COLO668 (cell line): ENCODE measurements around the gene ASB5.
"Not testable (repeated sequence)": the region's sequence is repeated elsewhere in the genome, so short reads cannot be mapped to it uniquely, and the experiment has no call there.

ENCODE experiments used
- DNase-seq: peaks from one replicate; lab custom pipeline; 2025; ENCODE audit not compliant: unreplicated experiment; lab: John Stamatoyannopoulos, UW

The ASB5 gene

DNA sequence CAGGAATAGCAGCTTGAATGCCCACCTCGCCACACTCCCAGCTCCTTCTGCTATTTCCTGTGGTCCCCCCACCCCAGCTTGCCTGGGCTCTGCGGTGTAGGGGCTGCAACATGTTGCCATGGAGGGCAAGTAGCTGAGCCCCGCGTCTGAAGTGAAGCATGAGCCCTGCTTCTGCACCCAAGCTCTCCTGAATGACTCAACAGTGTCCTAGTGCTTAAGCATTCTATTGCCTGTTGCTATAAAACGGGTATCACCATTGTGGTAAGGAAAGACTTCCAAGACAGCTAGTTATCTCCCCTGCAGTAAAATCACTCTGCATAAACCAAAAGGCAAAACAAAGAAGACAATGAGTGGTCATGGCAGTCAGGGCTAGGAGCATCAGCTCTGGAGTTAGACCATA lies 42.3 kb downstream of the ASB5 start:
- DNase-seq = no peak

DNA sequence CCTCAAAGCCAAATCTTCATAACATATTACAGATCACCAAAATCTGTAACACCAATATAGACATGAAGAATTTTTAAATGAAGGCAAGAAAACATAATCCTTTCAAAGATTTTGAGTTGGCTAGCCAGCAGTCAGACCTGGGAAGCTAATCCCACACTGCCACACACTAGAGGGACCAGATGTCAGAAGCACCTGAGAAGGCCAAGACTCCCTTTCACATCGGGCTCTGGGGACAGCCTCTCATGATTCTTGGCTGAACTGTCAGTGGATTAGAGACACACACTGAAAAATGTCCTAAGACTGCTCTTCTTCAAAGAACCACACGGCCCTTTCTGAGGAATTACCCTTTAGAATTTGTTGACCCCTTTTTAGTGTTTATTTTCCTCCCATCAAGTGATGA lies 45.5 kb downstream of the ASB5 start:
- DNase-seq = no peak

DNA sequence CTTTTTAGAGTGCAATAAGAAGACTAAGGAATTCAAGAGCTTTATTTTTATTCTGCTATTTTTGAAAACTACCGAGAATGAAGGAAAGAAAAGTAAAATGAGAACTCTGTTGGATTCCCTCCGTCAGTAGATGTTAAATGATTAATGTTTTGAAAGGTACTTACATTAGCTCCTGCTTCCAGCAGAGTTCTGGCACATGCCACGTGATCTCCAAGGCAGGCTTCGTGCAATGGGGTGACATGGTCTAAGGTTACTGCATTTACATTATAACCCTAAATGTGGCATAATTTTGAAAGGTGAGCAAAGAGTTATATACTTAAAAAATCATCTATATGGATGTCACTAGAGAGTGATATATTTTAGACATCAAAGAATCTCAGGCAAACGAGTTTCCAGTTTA lies 46.9 kb downstream of the ASB5 start:
- no peak for DNase-seq

GRCh38 chr4:176217510-176217909 lies 51.5 kb downstream of the ASB5 start:
- DNase-seq = no peak

GRCh38 chr4:176212351-176212750 lies 56.7 kb downstream of the ASB5 start:
- not testable (repeated sequence) for DNase-seq

DNA sequence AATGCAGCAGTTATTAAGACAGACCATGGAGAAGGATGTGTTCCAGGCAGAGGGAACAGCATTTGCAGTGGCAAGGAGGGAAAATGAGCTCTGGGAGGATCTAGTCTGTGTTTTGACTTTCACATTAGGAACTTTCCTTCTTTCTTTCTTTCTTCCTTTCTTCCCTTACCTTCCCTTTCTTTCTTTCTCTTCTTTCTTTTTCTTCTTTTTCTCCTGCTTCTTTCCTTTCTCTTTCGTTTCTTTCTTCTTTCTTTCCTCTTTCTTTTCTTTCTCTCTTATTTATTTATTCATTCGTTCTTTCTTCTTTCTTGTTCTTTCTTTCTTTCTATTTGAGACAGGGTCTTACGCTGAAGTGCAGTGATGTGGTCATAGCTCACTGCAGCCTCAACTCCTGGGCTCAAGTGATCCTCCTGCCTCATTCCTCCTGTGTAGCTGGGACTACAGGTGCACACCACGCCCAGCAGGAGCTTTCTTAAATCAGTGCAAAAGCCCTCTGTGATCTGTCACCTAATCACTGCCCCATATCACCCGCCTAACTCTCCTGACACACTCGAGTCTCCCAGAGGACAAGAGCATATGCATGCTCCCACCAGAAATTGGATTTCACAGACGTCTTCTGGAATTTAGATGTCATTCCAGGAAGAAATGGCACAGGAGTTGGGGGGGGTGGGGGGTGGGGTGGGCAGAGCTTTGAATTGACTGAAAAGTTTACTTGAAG lies 58.3 kb downstream of the ASB5 start:
- DNase-seq = no peak

DNA sequence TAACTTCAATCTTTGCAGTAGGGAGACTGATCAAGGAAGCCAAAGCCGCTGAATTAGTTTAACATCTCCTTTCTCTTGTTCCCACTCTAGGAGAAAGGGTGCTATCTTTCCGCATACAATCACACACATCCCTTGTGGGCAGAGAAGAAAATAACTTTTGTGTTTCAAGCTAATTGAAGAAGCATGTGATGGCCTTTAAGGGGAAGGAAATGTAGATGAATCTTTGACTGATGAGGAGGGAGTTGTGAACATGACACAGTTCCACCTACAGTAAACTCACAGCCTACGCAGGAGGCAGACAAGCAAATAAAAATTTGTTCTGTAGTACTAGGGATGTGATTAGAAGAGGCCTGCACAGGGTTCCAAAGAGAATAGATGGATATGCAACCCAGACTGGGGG lies 58.9 kb downstream of the ASB5 start:
- no peak for DNase-seq

DNA sequence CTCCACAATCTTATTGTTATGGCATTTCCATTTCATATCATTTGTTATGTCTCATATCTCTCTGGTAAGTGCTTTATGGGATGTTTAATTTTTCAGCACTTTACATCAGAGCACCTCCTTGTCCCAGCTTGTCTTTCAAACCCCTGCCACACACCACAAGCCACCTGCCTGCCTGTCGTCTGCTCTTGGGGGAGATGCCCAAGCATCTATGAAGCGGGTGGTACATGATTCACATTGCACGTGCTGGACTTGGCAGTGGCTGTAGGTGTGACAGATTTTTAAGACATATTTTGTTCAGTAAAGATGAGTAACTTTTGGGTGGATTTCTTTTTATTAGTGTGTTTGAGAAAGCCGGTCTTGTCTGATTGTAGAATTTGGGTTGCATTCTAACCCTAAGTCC lies 59.5 kb downstream of the ASB5 start:
- DNase-seq = no peak

GRCh38 chr4:176207839-176208238 lies 61.2 kb downstream of the ASB5 start:
- no peak for DNase-seq

- DNase-seq = no peak
These were observed 63.7 kb downstream of the ASB5 start for GRCh38 chr4:176205299-176205698.

- peak; percentile 28 for DNase-seq
These were observed 70.6 kb downstream of the ASB5 start for GRCh38 chr4:176198316-176198903.

GRCh38 chr4:176195184-176195978 lies 73.6 kb downstream of the ASB5 start, which contains the start of gene SPATA4:
TSS of gene SPATA4 (minus strand) at chr4:176195585. CDS start at chr4:176195562, 23 bp downstream.
- DNase-seq = peak; percentile 94

DNA sequence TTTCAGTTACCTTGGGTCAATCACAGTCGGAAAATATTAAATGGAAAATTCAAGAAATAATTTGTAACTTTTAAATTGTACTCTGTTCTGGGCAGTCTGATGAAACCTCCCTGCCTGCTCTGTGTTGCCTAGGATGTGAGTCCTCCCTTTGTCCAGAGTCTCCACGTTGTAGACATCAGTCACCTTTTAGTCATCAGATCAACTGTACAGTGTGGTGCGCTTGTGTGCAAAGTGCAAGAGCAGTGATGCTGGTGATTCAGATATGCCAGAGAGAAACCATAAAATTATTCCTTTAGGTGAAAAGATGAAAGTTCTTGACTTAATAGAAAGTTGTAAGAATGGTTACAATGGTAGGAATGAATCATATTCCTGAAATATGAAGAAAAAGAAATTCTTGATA lies 75.1 kb downstream of the ASB5 start:
- no peak for DNase-seq

GRCh38 chr4:176193126-176193525 lies 75.9 kb downstream of the ASB5 start:
- no peak for DNase-seq

- DNase-seq = peak; percentile 42
These were observed 77.0 kb downstream of the ASB5 start for GRCh38 chr4:176191974-176192373.

GRCh38 chr4:176189891-176190795 lies 78.9 kb downstream of the ASB5 start:
- DNase-seq = no peak

GRCh38 chr4:176188654-176189053 lies 80.4 kb downstream of the ASB5 start:
- no peak for DNase-seq

- DNase-seq = no peak
These were observed 81.4 kb downstream of the ASB5 start for GRCh38 chr4:176187624-176188023.

- no peak for DNase-seq
These were observed 82.2 kb downstream of the ASB5 start for GRCh38 chr4:176186671-176187395.

GRCh38 chr4:176186067-176186466 lies 83.0 kb downstream of the ASB5 start:
- DNase-seq = no peak
